ENCODE measurements around the gene RAC2.
"Not testable (repeated sequence)": the region's sequence is repeated elsewhere in the genome, so short reads cannot be mapped to it uniquely, and the experiment has no call there.

Gene RAC2

DNA sequence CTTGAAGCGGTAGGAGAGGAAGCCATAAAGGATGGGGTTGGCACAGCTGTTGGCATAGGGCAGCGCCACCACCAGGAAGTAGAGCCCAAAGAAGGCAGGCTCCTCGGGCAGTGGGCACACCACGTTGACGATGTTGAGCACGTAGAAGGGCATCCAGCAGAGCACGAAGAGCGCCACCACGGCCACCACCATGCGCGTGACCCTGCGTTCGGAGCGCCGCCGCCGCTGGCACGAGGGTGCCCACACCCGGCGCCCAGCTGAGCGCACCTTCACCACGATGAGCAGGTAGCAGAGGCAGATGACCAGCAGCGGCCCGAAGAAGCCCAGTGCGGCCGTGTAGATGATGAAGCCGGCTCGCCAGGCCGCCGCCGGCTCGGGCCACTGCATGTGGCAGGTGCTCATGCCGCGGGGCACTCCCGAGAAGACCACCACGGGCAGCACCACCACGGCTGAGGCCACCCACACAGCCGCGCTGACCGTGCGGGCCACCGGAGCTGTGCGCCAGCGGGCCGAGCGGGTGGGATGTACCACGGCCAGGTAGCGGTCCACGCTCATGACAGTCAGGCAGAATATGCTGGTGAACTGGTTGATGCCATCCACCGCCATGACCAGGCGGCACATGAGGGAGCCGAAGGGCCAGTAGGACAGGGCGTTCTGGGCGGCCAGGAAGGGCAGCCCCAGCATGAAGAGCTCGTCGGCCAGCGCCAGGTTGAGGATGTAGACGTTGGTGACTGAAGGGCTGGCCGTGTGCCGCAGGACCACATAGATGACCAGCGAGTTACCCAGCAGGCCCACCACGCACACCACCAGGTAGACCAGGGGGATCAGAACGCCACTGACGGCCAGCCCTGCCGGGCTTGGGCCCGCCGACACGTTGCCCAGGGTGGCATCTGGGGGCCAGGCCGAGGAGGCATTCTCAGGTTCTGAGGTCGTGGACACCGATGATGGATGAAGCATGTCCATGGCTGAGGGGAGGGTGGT is 36.9 kb downstream of the RAC2 start:
- no peak for DNase-seq (ENCODE audit: low read depth in 2 of 2, low spot score in 1 of 2)

DNA sequence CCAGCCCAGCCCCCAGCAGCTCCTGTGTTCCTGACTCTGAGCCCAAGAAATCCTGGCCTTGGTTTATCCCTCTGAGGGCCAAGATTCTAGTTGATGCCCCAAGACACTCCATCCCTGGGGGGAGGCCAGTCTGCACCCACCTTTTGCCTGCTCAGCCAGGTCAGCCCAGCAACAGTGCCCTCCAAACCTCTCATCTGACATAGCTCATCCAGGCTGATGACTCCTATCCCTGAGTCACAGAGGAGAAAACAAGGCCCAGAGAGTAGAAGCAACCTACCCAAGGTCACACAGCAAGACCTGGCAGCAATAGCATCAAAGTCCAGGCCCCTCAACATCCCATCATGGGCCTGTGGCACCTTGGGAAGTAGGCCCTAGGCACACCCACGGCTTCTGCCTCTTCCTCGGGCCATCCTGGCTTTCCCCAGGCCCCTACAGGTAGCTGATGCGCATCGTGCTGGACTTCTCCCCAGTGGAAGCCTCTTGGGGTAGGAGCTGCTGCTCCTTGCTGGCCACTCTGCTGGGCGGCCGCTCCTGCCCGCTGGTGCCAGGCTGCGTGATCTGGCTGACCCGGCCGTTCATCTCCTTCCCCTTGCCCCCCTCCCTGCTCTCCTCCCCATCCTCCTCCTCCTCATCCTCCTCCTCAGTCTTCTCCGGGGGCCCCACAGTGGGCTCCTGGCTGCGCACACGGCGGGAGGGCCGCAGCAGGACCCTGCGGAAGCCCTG is 37.8 kb downstream of the RAC2 start:
- DNase-seq (ENCODE audit: low read depth in 2 of 2, low spot score in 1 of 2) = no peak

DNA sequence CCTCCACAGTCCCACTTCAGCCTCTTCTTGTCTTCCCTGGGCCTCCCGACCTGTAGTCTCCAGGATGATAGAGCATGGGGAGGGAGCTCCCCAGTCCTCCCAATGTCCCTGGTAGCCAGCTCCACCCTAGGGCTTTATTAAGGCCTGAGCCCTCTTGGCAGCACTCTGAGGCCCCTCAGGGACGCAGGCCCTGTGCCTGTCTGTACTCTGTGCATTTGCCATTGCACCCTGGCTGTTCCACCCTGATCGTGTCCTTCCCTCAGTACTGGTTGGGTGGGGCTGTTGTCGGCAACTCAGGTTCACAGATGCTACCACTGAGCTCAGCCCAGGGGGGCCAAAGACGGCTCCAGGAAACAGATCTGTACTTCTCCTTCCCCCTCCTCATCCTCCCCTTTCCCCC is 39.0 kb downstream of the RAC2 start:
- DNase-seq (ENCODE audit: low read depth in 2 of 2, low spot score in 1 of 2) = no peak

GRCh38 chr22:37204045-37204655 is 39.9 kb downstream of the RAC2 start:
- DNase-seq (ENCODE audit: low read depth in 2 of 2, low spot score in 1 of 2) = no peak

- no peak for DNase-seq (ENCODE audit: low read depth in 2 of 2, low spot score in 1 of 2)
Observed at GRCh38 chr22:37203354-37204044, 40.6 kb downstream of the RAC2 start.

- DNase-seq (ENCODE audit: low read depth in 2 of 2, low spot score in 1 of 2) = no peak
Observed at GRCh38 chr22:37202716-37203115, 41.4 kb downstream of the RAC2 start.

DNA sequence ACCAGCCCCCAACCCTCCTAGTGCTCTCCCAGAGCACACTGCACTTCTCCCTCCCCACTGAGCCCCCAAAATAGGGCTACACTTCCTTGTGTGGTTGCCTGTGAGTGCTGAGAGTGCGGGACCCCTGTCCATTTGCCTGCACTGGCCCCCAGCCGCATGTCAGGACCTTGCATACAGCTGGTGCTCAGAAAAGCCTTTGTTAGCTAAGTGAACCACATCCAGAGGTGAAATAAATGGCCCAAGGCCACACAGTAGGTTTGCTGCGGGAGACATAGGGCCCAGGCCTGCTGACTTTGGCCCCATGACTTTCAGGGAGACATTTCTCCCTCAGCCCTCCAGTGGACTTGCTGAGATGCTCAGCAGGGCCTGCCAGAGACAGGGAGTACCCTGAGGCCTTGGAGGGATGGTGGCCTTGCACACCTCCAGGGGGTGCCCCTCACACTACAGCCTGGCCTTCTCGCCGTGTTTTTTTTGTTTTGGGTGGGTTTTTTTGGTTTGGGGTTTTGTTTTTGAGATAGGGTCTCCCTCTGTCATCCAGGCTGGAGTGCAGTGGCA is 42.0 kb downstream of the RAC2 start:
- DNase-seq (ENCODE audit: low read depth in 2 of 2, low spot score in 1 of 2) = no peak

- DNase-seq (ENCODE audit: low read depth in 2 of 2, low spot score in 1 of 2) = not testable (repeated sequence)
Observed at GRCh38 chr22:37201443-37201820, 42.6 kb downstream of the RAC2 start.

GRCh38 chr22:37199760-37200108 is 44.3 kb downstream of the RAC2 start:
- DNase-seq (ENCODE audit: low read depth in 2 of 2, low spot score in 1 of 2) = no peak

GRCh38 chr22:37199103-37199759 is 44.8 kb downstream of the RAC2 start:
- peak; percentile 95 to 97 for DNase-seq (ENCODE audit: low read depth in 2 of 2, low spot score in 1 of 2)

DNA sequence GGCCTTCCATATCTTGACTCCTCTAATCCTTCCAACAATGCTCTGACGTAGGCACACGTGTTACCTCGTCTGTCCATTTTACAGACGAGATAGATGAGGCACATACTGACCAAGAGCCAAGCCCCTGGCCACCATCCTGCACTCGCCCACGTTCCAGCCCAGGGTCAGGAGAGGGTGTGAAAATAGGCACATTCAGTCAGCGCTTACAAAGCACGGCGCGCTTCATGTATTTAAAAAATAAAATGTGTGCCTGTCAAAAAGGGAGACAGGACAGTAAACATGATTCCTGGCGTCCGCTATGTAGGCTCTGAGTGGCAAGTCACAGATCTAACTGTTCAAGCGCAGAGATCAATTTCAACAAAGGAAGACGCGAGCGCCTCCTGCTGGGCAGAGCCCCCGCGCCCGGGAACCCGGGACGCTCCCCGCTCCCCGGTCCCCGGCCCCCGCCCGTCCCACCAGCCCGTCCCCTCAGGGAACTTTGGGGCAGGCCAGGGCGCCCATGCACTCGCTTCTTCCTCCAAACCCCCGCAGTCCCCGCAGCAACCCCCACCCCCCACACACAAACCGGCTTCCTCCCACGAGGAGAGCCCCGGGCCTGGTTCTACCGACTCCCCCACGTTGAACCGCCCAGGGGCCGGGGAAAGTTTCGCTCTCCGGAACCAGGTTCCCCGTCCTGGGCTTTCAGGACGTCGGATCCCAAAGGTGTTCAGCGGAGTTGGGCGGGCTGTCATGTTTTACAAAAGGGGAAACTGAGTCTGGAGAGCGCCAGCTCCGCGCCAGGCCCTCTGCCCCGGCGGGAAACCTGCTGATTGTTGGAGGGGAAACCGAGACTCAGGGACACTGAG is 45.6 kb downstream of the RAC2 start:
- peak; percentile 77 to 91 for DNase-seq (ENCODE audit: low read depth in 2 of 2, low spot score in 1 of 2)

DNA sequence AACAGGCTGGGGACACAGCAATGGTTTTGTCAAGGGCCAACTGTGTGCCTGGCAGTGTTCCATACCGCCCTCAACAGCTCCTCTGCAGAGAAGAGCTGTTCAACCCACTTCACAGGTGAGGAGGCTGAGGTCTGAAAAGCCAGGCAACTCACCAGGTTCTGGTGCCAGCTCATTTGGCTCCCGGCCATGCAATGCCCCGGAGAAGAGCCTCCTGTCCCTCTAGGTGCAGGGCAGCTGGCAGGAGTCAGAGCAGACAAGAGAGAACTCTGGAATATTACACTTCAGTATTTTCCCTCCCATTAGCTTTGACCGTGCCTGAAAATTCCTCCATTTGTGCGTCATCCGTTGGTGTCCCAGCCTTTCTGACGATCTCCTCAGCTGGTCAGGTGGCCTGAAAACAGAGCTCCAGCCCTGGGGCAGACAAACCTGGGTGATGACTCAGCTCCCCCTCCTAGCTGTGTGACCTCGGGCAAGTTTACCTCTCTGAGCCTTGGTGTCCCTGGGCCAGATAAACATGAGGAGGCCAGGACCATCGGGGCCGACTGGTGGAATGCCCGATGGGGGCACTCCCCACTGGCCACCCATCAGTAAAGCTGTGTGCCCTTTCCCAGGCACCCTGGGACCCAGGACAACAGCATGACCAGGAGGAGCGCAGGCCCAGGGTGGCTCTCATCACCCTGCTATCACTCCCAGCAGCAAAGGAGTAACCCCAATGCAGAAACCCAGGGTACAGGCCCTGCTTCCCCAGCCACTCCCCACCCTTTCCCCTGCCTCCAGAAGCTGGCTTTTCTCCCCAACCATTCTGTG is 46.4 kb downstream of the RAC2 start:
- DNase-seq (ENCODE audit: low read depth in 2 of 2, low spot score in 1 of 2) = no peak

DNA sequence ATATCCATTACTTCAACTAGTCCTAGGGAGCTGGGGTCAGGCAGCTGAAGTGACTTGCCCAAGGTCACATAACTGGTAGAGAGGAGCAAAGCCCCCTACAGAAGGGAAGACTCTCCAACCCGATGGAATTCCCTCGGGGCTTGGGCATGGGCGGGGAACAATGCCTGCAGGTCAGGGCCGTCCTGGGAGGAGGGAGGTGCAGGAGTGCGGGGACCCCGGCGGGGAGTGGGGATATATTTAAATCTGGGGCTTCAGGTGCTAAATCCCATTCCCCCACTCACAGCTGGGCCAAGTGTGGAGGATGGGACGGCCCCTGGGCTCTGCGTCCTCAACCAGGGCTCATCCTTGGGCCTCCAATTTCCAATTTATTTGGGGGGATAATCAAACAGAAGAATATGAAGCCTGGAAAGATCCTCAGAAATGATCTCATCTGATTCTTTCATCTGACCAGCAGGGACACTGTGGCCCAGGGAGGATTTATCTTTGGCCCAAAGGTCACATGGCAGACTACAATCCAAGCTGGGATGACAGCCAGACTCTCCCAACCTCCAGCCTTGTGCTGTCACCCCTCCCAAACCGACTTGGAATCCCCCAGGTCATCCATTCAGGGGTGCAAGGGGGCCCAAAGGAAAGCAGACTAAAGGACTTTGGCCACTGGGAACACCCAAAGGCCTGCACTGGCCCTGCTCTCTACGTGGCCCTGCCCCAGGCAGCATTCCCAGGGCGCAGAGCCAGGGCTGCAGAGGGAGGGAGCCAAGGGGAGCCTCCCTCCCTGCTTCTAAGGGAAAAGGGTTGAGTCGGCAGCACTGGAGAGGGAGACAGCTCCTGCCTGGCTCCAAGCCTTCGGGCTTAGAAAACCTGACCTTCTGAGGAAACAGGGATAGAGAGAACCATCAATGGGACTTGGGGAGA is 47.3 kb downstream of the RAC2 start:
- DNase-seq (ENCODE audit: low read depth in 2 of 2, low spot score in 1 of 2) = no peak

- no peak for DNase-seq (ENCODE audit: low read depth in 2 of 2, low spot score in 1 of 2)
Observed at GRCh38 chr22:37195921-37196320, 48.1 kb downstream of the RAC2 start.

DNA sequence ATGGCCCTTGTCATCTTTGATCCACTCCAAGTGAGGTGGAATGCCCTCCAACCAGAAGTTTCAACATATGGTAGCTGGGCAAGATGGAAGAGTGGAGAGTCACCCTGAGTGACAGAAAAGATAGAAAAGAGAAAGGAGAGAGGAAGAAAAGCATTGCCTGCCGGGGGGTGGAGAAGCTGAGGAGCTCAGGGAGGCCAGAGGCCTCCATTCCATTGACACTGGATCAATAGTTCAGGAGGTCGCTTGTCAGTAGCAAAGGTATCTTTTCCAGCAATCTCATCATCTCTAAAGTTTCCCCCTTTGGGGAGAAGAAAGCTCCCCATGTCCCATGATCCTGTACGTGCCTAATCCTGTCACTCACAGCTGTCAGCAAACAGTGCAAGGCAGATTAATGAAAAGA is 49.3 kb downstream of the RAC2 start:
- DNase-seq (ENCODE audit: low read depth in 2 of 2, low spot score in 1 of 2) = no peak

GRCh38 chr22:37193629-37194191 is 50.4 kb downstream of the RAC2 start:
- no peak for DNase-seq (ENCODE audit: low read depth in 2 of 2, low spot score in 1 of 2)

- no peak for DNase-seq (ENCODE audit: low read depth in 2 of 2, low spot score in 1 of 2)
Observed at GRCh38 chr22:37192741-37193140, 51.3 kb downstream of the RAC2 start.

Data from stimulated activated CD8-positive, alpha-beta memory T cell treated with anti-CD3 and anti-CD28 coated beads, Interleukin-4, amount 100 ng/mL, for 4 hours (primary cell).